Suprapubic skin (tissue), 4 donors: Measurements from ENCODE around the gene PDS5A. TPM values are rescaled to one million over a fixed set of nuclear protein-coding genes. Genes with fewer than 3 reads are reported as not detected.

Experiments
- total RNA-seq, 4 donors: library from RNA; depleted of rRNA; stranded (reverse); fragments of >200 nt; gene quantifications; one replicate each; pipeline ENCODE4 v1.1.0, GENCODE V29; 2016

PDS5A gene
- total RNA-seq, 4 donors from 2014 or later: 52.4 to 89.6 (median 68.9) TPM

Other genes starting within 250 kb of the PDS5A start
- 10 to 100 TPM in 2 of 4 donors, 1 to 10 TPM in 2; 7.8 to 23.7 (median 10.3) TPM for gene N4BP2, start 78.9 kb upstream of the PDS5A start, total RNA-seq
- 1 to 10 TPM in 3 of 4 donors, under 1 TPM in 1; 0.91 to 3.5 (median 1.5) TPM for gene RHOH, start 219.1 kb upstream of the PDS5A start, total RNA-seq